TTC549 (cell line): ENCODE data around the gene PRDM7.
"Not testable (repeated sequence)": the region's sequence is repeated elsewhere in the genome, so short reads cannot be mapped to it uniquely, and the experiment has no call there.

Source experiments
- FAIRE-seq: peaks from 2 replicates; lab custom pipeline; 2012; peaks lifted over from hg19 to GRCh38; lab: Jason Lieb, UNC

The PRDM7 gene

DNA sequence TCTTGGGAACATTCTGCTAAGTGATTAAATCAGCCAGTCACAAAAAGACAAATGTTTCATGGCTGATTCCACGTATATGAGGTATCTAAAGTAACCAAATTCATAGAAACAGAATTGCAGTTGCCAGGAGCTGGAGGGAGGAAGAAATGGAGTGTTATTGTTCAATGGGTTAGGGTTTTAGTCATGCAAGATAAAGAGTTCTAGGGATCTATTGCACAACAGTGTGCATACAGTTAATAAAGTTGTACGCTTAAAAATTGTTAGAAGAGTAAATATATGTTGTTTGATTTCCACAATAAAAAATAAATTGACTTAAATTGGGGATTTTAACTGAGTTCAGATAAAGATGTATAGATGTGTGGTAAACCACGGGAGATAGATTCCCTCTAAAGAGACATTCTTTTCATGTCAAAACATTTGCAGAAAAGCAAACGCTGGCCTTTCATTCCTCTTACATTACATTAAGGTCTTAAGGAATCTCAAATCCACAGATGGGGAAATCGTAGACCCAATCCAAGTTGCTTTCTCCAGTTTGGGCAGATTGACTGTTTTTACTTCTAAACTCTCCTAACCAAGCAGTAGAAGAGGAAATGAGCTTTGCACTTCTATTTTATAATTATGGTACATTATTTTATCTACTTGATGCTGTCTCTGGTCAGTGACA, 4.6 kb downstream of the PRDM7 start:
- FAIRE-seq, result no peak

DNA sequence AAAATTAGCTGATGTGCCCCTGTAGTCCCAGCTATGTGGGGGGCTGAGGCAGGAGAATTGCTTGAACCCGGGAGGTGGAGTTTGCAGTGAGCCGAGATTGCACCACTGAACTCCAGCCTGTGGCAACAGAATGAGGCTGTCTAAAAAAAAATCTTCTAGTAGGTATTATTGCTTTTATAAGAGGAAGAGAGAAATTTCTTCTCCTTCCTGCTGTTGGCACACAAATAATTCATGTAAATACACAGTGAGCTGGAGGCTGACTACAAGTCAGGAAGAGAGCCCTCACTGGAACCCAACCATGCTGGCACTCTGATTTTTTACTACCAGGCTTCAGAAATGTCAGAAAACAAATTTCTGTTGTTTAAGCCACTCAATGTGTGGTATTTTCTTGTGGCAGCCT, 6.7 kb downstream of the PRDM7 start:
- no peak for FAIRE-seq

DNA sequence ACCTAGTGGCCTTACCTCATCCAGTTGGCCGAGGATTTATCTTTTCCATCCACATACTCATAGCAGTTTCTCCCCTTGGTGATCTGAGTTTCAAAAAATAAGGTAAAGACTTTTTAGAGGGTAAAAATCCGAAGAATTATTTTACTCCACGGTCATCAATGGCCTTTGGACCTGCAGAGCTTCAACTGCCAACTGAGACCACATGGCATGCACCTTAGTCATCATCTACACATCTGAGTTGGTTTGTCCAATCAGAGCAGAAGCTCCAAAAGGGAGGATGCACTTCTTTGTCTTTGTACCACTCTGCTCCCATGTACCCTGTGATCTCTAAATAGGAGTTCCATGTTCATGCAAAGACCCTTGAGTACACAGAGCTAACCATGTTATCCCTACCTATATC, 15.7 kb downstream of the PRDM7 start:
- FAIRE-seq, result no peak

DNA sequence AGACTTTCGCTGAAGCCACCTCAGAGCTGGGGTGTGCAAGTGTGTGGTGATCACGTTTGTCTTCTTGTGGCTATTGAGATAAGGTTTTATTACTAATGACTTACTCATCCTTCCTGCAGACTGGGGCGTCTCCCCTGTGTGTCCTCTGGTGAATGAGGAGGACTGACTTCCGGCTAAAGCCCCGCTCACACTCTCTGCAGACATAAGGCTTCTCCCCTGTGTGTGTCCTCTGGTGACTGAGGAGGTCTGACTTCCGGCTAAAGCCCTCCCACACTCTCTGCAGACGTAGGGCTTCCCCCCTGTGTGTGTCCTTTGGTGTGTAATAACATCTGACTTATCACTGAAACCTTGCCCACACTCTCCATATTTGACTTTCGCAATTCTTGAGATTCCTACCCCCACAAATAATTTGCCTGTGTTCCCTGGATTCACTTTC, 19.4 kb downstream of the PRDM7 start:
- no peak for FAIRE-seq

DNA sequence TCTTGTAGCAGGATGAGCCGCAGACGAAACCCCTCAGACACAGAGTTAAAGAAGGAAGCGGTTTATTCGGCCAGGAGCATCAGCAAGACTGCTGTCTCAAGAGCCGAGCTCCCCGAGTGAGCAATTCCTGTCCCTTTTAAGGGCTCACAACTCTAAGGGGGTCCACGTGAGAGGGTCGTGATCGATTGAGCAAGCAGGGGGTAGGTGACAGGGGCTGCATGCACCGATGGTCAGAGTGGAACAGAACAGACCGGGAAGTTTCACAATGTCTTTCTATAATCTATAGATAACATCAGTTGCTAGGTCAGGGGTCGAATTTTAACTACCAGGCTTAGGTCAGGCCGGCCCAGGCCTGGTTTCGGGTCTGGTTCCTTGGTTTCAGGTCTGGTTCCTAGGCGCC, 20.6 kb downstream of the PRDM7 start:
- not testable (repeated sequence) for FAIRE-seq

DNA sequence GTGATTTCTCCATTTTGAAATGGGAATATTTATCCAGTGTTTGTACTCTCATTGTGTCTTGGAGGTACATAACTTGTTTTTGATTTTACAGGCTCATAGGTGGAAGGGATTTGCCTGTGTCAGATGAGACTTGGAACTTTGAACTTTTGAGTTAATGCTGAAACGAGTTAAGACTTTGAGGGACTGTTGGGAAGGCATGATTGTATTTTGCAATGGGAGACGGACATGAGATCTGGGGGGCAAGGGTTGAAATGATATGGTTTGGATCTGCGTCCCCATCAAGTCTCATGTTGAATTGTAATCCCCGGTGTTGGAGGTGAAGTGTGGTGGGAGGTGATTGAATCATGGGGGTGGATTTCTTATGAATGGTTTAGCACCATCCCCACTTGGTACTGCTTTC, 21.8 kb downstream of the PRDM7 start:
- FAIRE-seq, result no peak

DNA sequence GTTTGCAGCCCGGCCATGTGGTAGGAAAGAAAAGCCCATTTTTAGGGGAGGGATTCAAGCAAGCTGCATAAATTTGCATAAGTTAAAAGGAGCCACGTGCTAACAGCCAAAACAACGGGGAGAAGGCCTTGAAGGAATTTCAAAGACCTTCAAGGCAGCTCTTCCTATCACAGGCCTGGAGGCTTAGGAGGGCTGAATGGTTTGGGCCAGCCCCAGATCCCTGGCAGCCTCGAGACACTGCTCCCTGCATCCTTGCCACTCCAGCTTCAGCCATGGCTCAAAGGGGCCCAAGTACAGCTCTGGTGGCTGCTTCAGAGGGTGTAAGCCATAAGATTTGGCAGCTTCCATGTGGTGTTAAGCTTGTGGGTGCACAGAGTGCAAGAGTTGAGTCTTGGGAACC, 22.6 kb downstream of the PRDM7 start:
- no peak for FAIRE-seq

DNA sequence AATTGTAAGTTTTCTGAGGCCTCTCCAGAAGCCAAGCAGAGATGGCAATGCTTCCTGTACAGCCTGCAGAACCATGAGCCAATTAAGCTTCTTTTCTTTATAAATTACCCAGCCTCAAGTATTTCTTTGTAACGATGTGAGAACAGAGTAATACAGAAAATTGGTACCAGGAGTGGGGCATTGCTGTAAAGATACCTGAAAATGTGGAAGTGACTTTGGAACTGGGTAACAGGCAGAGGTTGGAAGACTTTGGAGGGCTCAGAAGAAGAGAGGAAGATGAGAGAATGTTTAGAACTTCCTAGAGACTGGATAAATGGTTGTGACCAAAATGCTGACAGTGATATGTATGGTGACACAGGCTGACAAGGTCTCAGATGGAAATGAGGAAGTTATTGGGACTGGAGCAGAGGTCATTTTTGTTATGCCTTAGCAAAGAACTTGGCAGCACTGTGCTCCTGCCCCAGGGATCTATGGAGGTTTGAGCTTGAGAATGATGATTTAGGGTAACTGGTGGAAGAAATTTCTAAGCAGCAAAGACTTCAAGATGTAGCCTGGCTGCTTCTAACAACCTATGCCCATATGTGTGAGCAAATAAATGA, 23.1 kb downstream of the PRDM7 start:
- FAIRE-seq, result no peak

DNA sequence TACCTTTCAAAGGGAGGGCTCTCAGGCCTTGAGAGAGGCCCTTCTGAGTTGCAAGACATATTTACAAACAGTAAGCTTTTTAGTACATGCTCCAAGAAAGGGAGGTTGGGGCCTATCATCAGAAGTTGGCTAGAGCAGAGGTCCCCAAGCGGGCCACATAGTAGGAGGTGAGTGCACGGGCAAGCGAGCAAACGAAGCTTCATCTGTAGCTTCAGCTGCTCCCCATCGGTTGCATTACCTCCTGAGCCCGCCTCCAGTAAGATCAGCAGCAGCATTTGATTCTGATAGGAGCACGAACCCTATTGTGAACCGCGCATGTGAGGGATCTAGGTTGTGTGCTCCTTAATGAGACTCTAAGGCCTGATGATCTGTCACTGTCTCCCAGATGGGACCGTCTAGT, 26.2 kb downstream of the PRDM7 start:
- FAIRE-seq, result no peak

DNA sequence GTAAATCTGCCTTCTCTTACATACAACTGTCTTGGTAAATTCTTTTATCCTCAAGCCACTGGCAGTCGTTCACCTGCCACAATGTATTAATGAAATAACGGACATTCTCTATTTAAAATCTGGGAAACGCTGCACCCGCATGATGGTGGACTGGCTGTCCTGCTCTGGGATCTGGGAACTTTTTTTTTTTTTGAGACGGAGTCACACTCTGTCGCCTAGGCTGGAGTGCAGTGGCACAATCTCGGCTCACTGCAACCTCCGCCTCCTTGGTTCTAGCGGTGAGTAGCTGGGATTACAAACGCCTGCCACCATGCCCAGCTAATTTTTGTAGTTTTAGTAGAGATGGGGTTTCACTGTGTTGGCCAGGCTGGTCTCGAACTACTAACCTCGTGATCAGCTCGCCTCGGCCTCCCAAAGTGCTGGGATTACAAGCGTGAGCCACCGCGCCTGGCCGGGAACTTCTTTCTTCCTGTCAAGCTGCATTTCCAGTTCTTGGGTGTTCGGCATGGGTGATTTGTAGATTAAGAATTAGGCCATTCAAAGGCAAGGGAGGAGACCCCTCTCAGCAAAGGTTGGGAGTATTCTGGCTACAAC, 28.3 kb downstream of the PRDM7 start:
- FAIRE-seq, result no peak

DNA sequence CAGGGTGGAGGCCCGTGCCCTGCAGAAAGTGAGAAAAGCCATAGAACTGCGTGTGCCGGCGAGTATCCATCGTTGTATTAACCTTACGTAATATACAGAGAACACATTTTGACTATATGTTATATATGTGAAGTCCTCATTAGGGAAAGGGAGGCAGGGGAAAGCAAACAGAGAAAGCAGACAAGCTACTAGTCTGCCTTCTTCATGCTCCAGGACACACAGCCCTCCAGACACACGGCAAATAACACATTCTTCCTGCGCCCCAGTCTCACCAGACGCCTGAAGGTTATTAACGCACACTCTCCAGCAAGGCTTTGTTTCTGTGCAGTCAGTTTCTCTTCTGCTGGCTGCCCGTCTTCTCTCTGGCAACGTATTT, 28.8 kb downstream of the PRDM7 start:
- no peak for FAIRE-seq

DNA sequence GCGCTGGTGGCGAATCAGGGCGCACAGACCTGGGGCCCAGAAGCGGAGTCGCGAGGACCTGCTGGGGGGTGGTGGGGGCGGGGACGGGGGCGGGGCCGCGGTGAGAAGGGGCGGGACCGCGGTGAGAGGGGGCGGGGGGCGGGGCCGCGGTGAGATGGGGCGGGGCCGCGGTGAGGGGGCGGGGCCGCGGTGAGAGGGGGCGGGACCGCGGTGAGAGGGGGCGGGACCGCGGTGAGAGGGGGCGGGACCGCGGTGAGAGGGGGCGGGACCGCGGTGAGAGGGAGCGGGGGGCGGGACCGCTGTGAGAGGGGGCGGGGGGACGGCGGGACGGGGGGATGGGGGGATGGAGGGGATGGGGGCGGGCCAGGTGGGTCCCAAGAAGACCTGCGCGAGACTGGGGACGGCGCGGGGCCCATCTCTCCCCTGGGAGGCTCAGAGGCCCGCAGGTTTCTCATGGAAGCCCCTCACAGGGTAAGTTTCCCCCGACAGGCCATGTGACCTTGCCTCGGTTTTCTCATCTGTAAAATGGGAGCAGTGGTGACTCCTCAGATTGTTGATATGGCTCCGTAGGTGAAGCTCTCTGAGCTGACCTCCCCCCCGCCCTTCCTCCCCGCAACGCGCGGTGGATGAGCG, 29.3 kb downstream of the PRDM7 start:
- no peak for FAIRE-seq

DNA sequence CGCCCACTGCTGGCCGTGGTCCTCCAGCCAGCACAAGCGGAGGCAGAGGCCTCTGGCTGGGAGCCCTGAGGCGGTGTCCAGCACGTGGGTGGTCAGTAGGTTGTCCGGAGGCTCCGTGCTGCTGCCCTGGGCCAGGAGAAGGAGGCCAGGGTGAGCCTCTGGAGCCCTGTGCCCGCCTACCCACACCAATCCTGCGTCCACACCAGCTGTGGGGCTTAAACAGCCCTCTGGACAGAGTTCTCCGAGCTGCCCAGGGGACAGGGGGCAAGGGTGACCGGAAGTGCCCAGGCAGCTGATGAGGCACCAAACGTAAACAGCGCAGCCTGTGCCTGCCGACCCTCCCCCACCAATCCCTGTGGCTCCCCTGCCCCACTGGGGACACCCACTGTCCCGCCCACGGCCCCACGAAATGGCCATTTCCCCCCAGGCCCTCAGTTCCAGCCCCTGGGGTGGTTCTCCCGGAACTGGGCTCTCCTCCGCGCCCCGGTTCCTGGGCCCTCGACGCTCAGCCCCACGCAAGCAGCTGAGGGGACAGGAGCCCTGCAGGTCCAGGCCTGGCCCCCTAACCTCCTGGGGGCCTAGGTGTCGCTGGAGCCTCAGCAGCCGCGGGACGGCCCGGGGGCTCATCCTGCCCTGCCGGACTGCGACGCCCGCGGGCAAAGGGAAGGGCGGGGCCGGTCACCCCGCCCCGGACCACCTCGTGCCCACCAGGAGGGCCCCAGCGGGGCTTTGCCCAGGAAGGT, 30.0 kb downstream of the PRDM7 start:
- FAIRE-seq, result no peak

DNA sequence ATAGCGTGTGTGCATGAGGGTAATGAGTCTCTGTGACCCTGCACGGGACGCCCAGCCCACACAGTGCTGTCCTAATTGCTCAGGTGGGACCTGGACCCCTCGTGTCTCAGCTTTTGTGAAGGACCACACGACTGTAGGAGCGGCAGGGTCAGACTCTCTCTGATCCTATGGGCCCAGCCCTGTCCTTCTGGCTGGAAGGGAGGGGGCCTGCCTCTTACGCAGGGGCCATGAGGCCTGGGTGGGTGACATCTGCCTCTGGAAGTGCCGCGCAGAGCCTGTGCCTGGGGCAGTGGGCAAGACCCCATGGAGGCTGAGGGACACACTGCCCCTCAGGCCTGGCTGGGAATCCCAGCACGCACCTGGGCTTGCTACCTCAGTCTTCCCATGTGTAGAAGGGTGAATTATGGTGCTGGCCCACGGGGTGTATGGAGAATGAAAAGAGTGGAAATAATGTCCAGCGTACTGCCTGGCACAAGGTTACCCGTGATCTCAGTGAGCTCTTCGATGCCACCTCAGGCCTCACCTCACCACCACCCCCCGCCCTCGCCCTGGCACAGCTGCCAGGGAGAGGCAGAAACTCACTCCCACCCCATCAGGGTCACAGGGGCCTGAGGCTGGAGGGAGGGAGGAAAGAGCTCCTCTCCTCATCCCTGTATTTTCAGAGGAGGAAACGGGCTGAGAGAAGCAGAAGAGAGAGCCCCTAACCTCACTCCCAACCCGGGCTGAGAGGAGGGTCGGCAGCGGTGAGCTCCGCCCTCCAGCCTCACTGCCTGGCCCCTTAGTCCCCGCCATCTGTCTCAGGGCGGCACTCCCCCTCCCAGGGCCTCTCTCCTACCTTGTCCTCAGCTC, 30.8 kb downstream of the PRDM7 start:
- no peak for FAIRE-seq

DNA sequence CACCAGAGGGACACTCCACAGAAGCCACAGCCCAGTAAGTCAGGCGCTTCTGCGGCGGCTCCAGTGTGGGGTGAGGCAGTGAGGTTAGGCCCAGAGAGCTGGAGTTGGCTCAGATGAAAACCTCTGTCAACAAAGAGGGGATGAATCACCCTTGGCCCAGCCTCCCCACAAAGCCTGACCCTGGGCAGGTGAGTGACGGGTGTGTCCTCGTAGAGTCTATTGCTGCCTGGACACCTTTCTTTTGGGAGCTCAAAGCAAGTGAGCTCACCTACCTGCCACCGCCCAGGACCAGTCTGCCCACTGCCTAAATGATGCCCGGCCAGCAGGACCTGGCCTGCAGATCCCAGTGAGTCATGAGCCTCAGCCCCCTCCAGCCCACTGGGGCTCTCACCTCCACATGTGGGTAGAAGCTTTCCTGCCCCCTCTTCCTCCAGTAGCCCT, 33.0 kb downstream of the PRDM7 start:
- FAIRE-seq, result no peak

DNA sequence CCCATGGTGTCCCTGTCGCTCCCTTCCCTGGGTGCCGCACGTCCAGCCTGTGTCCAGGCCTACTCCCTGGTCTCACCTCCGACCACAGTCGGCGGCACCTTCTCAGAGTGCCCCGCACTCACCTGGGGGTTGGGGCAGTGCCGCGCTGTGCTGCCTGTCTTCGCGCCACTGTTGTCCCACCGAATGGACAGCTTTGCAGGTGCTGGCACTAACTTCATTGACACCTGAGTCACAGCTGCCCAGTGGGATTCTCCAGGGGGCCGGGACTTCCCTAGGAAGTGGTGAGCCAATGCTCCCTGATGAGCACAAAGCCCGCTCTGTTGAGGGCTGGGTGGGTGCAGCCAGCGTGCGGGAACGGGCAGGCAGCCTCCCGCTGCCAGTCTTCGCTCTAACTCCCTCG, 33.6 kb downstream of the PRDM7 start:
- FAIRE-seq, result no peak

DNA sequence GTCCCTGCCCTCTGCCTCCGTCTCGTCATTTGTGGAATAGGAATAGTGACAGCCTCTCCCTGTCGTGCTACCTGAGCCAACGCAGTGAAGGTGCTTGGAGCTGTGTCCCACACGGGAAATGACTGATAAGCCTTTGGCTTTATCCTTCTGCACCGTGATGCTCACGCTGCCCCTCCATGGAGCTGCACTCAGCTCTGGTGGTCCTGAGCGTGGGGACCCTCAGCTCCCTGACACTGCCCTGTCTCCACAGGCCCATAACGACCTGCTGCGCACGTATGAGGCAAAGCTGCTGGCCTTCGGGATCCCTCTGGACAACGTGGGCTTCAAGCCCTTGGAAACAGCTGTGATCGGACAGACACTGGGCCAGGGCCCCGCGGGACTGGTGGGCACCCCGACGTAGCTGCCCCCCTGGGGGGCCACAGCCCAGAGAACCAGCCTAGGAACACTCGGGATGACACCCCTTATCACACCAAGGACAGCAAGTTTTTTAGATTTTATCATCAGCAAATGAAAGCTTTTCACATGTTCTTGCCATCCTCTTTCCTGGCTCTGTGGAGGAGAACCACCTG, 34.1 kb downstream of the PRDM7 start:
- FAIRE-seq, result no peak

DNA sequence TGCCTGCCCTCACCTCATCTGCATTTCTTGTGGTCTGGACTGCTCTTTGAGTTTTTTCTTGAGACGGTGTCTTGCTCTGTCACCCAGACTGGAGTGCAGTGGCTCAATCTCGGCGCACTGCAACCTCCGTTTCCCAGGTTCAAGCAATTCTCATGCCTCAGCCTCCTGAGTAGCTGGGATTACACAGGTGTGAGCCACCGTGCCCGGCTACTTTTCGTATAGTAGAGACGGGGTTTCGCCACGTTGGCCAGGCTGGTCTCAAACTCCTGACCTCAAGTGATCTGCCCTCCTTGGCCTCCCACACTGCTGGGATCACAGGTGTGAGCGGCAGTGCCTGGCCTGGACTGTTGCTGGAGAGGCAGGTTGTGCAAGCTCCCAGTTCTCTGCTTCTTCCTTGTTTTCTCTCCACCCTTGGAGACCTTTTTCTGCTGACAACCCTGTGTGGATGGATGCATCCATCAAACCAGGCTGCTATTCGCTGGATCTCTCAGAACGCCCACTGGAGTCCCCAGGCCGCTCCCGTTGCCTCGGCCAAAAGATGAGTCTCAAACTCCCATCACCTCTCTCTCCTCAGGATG, 35.1 kb downstream of the PRDM7 start:
- FAIRE-seq, result no peak

DNA sequence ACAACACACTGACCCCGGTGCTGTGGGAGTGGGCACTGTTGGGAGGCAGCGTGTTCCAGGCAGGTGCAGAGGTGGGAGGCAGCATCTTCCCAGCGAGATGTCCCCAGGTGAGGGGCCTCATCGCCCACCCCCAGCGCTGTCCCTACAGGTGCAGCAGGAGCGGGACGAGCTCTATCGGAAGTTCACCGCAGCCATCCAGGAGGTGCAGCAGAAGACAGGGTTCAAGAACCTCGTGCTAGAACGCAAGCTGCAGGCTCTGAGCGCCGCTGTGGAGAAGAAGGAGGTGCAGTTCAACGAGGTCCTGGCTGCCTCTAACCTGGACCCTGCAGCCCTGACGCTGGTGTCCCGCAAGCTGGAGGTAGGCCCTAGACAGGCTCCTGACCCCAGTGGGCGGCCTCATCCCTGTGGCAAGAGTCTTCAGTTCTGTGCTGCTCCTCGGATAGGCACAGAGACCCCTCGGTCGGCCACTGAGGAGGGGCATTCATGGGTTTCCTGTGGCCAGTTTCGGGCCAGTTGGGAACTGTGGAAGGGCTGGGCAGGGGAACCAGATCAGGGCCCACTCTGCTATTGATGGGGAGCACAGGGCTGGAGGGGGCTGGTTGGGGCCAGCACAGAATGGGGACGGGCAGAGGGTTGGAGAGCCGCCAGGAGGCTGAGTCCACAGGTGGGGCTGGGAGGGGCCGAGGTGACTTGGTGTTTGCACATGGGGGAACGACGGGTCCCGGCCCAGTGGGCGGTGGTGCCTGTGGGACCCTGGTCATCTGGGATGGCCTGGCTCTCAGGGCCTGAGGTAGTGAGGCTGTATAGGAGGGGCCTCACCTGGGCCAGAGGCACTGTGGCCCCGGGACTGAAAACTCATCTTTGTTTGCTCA, 36.7 kb downstream of the PRDM7 start:
- FAIRE-seq, result no peak

DNA sequence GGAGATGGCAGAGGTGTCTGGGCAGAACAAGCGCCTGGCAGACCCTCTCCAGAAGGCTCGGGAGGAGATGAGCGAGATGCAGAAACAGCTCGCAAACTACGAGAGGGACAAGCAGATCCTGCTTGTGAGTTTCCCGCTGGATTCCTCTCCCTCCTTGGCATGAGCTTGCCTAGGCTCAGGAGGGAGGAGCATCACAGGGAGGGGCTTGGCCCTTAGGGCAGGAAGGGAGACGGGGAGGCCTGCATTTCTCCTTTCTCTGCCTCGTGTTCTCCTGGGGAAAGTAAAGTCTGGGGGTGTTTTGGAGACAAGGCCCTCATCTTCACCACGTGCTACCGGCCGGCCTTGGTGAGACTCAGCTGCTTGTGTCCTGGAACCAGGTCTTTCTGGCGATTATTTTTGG, 39.9 kb downstream of the PRDM7 start:
- FAIRE-seq, result no peak
